CD4-positive, CD25-positive, alpha-beta regulatory T cell (primary cell): ENCODE measurements around the gene HEPACAM. TPM values are rescaled to one million over a fixed set of nuclear protein-coding genes. Genes with fewer than 3 reads are reported as not detected.

Source experiments
- ATAC-seq, 2 donors: fragments of 150-1000 bp; cut with Tn5 transposase; one replicate each; pipeline ENCODE4 v1.10.0; 2021; ENCODE audit warnings: low read depth in 2 of 2, moderate number of reproducible peaks in 2 of 2, moderate library complexity in 1 of 2
- DNase-seq, 3 donors: peaks; one replicate each; pipeline versions ENCODE4 v3.0.0 to v3.0.0-alpha.2; 2012 to 2022; ENCODE audit warnings: mixed read lengths in 1 of 3
- H3K27ac ChIP-seq: one replicate; pipeline ENCODE4 v1.7.0; 2013; ENCODE audit warnings: mild to moderate bottlenecking, low read length; ENCODE audit not compliant: insufficient read depth, poor library complexity, severe bottlenecking
- H3K27me3 ChIP-seq: one replicate; pipeline ENCODE4 v1.7.0; 2013; ENCODE audit warnings: low read length; ENCODE audit not compliant: control insufficient read depth, insufficient read depth
- H3K36me3 ChIP-seq: one replicate; pipeline ENCODE4 v1.7.0; 2013; ENCODE audit warnings: mild to moderate bottlenecking, low read length, moderate library complexity; ENCODE audit not compliant: control insufficient read depth, insufficient read depth
- H3K4me1 ChIP-seq: 2 replicates; pipeline ENCODE4 v1.7.0; 2013; ENCODE audit warnings: mild to moderate bottlenecking, low read length; ENCODE audit not compliant: insufficient read depth, control insufficient read depth, poor library complexity, severe bottlenecking
- H3K4me3 ChIP-seq: one replicate; pipeline ENCODE4 v1.7.0; 2013; ENCODE audit warnings: low read depth, mild to moderate bottlenecking, low read length, moderate library complexity
- H3K9me3 ChIP-seq, 2 experiments: 1 replicate in 1 of 2; 2 replicates in 1 of 2; pipeline ENCODE4 v1.7.0; 2013; ENCODE audit warnings: low read length in 2 of 2, mild to moderate bottlenecking in 1 of 2, moderate library complexity in 1 of 2; ENCODE audit not compliant: control insufficient read depth in 2 of 2
- H3K27ac Mint-ChIP-seq, 3 donors: one replicate each; pipeline ENCODE4 v1.8.0; 2020 to 2022; ENCODE audit warnings: mild to moderate bottlenecking in 3 of 3, mixed read lengths in 3 of 3, moderate library complexity in 2 of 3
- H3K27me3 Mint-ChIP-seq: one replicate; pipeline ENCODE4 v1.8.0; 2022; ENCODE audit warnings: mild to moderate bottlenecking, mixed read lengths
- H3K36me3 Mint-ChIP-seq: one replicate; pipeline ENCODE4 v1.8.0; 2020; ENCODE audit warnings: mixed read lengths
- H3K4me1 Mint-ChIP-seq, 4 donors: one replicate each; pipeline ENCODE4 v1.8.0; 2020 to 2022; ENCODE audit warnings: mixed read lengths in 4 of 4, mild to moderate bottlenecking in 1 of 4
- H3K4me3 Mint-ChIP-seq, 4 donors: one replicate each; pipeline ENCODE4 v1.8.0; 2020 to 2022; ENCODE audit warnings: mild to moderate bottlenecking in 4 of 4, mixed read lengths in 4 of 4, moderate library complexity in 3 of 4
- H3K9me3 Mint-ChIP-seq, 7 donors: one replicate each; pipeline ENCODE4 v1.8.0; 2020 to 2022; ENCODE audit warnings: mixed read lengths in 7 of 7, mild to moderate bottlenecking in 3 of 7, moderate library complexity in 2 of 7
- polyA plus RNA-seq, 4 donors: library from polyadenylated mRNA; unstranded; fragments of 300-500 nt; fragmentation: Illumina TruSeq; gene quantifications; one replicate each; pipeline ENCODE4 v1.2.3, GENCODE V29; 2021
- total RNA-seq: library from RNA; stranded (reverse); gene quantifications from one replicate; pipeline ENCODE4 v1.2.3, GENCODE V29; 2022

Gene HEPACAM
- total and polyA plus RNA-seq, 5 donors from 2014 or later, result not detected

DNA sequence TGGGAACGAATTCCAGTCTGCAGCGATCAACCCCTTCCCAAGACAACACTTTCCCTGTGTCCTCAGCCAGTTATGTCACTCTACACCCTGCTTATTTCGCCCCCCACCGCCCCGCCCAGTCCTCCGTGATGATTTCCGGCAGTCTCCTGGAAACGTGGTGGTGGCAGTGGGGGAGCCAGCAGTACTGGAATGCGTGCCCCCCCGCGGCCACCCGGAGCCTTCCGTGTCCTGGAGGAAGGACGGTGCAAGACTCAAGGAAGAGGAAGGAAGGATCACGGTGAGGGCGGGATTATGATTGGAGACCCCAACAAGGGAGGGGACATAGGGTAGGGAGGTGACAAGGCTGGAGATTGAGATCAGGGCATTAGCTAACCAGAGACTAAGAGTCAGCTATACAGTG is 66.5 kb downstream of the HEPACAM start:
- Mint-ChIP-seq H3K27ac (no peak overlapping the region), H3K27me3 (peaks cover 79% of the 10 kb centered on the region), H3K4me1 (peaks cover 0 to 45% (median 9%) of the 10 kb centered on the region in 4 donors), H3K4me3 (peak overlapping the region in 2 of 4 donors; percentile 0 to 63), H3K9me3 (peaks cover 0 to 4% (median 0%) of the 10 kb centered on the region in 7 donors), H3K36me3 (no peaks in the 10 kb centered on the region)
- peaks cover 26% of the 10 kb centered on the region for H3K4me1 ChIP-seq
- H3K27ac ChIP-seq, result no peak overlapping the region
- H3K27me3 ChIP-seq, result peaks cover 34% of the 10 kb centered on the region
- H3K9me3 ChIP-seq, result peaks cover 0 to 7% of the 10 kb centered on the region in 2 experiments
- H3K4me3 ChIP-seq, result no peak overlapping the region
- no peaks in the 10 kb centered on the region for H3K36me3 ChIP-seq
- DNase-seq (no peak), ATAC-seq (no peak)

Other genes with a start within 250 kb of the HEPACAM start
- gene NRGN, start 196.1 kb downstream of the HEPACAM start, total RNA-seq, result 58.8 TPM
- under 1 TPM; 0.16 to 0.23 (median 0.22) TPM for gene NRGN, start 196.1 kb downstream of the HEPACAM start, polyA plus RNA-seq
- 0.44 TPM for gene VSIG2, start 183.8 kb downstream of the HEPACAM start, total RNA-seq
- gene VSIG2, start 183.8 kb downstream of the HEPACAM start, polyA plus RNA-seq, result 1 to 10 TPM in 2 of 4 donors, under 1 TPM in 2; 0.71 to 3.9 (median 0.95) TPM
- 3.0 TPM for gene ESAM, start 173.8 kb downstream of the HEPACAM start, total RNA-seq
- gene ESAM, start 173.8 kb downstream of the HEPACAM start, polyA plus RNA-seq, result 1 to 10 TPM in 2 of 4 donors, under 1 TPM in 1, not detected in 1; 0.55 to 3.1 (median 2.3) TPM
- 10.0 TPM for gene MSANTD2, start 135.6 kb downstream of the HEPACAM start, total RNA-seq
- 1 to 10 TPM; 1.9 to 5.4 (median 4.2) TPM for gene MSANTD2, start 135.6 kb downstream of the HEPACAM start, polyA plus RNA-seq
- 4.4 TPM for gene ROBO3, start 70.6 kb downstream of the HEPACAM start, total RNA-seq
- 1 to 10 TPM in 2 of 4 donors, under 1 TPM in 2; 0.34 to 4.6 (median 1.3) TPM for gene ROBO3, start 70.6 kb downstream of the HEPACAM start, polyA plus RNA-seq
- gene ROBO4, start 38.2 kb downstream of the HEPACAM start, total RNA-seq, result 1.0 TPM
- gene ROBO4, start 38.2 kb downstream of the HEPACAM start, polyA plus RNA-seq, result under 1 TPM in 1 of 4 donors, not detected in 3; 0.05 TPM
- not detected for gene HEPN1, start 16.8 kb downstream of the HEPACAM start, total RNA-seq
- gene HEPN1, start 16.8 kb downstream of the HEPACAM start, polyA plus RNA-seq, result not detected
- gene CCDC15, start 18.2 kb upstream of the HEPACAM start, total RNA-seq, result 0.64 TPM
- gene CCDC15, start 18.2 kb upstream of the HEPACAM start, polyA plus RNA-seq, result 1 to 10 TPM in 3 of 4 donors, under 1 TPM in 1; 0.81 to 1.8 (median 1.5) TPM
- not detected for gene SLC37A2, start 127.3 kb upstream of the HEPACAM start, total RNA-seq
- gene SLC37A2, start 127.3 kb upstream of the HEPACAM start, polyA plus RNA-seq, result under 1 TPM in 3 of 4 donors, not detected in 1; 0.17 to 0.41 (median 0.24) TPM
- gene TMEM218, start 175.6 kb upstream of the HEPACAM start, total RNA-seq, result 9.7 TPM
- gene TMEM218, start 175.6 kb upstream of the HEPACAM start, polyA plus RNA-seq, result 10 to 100 TPM; 34.4 to 42.8 (median 41.2) TPM
- not detected for gene PKNOX2, start 228.7 kb upstream of the HEPACAM start, total RNA-seq
- gene PKNOX2, start 228.7 kb upstream of the HEPACAM start, polyA plus RNA-seq, result not detected